ENCODE data around the gene PPP2R3B.

Gene PPP2R3B

GRCh38 chrX:347351-348117 lies 39.2 kb downstream of the PPP2R3B start:
- H3K36me3 Mint-ChIP-seq (ENCODE audit: low read depth) = peaks cover 48% of the 10 kb centered on the region
- peaks cover 5% of the 10 kb centered on the region for H3K9me3 Mint-ChIP-seq
- no peak overlapping the region for H3K27ac Mint-ChIP-seq
- no peak for DNase-seq
- no peak overlapping the region for H3K4me3 Mint-ChIP-seq
- peaks cover 31% of the 10 kb centered on the region for H3K4me1 Mint-ChIP-seq
- no peak for TF ChIP-seq CTCF (IDR thresholded peaks at IDR 0.05)
- no peaks in the 10 kb centered on the region for H3K27me3 Mint-ChIP-seq (ENCODE audit: low read depth, poor library complexity)

GRCh38 chrX:346034-346813 lies 40.5 kb downstream of the PPP2R3B start:
- no peak for TF ChIP-seq CTCF (IDR thresholded peaks at IDR 0.05)
- H3K4me1 Mint-ChIP-seq = peaks cover 29% of the 10 kb centered on the region
- no peak overlapping the region for H3K4me3 Mint-ChIP-seq
- DNase-seq = no peak
- H3K36me3 Mint-ChIP-seq (ENCODE audit: low read depth) = peaks cover 56% of the 10 kb centered on the region
- H3K9me3 Mint-ChIP-seq = peaks cover 14% of the 10 kb centered on the region
- no peak overlapping the region for H3K27ac Mint-ChIP-seq
- no peaks in the 10 kb centered on the region for H3K27me3 Mint-ChIP-seq (ENCODE audit: low read depth, poor library complexity)

GRCh38 chrX:345020-345925 lies 41.4 kb downstream of the PPP2R3B start:
- peaks cover 17% of the 10 kb centered on the region for H3K9me3 Mint-ChIP-seq
- no peak for TF ChIP-seq CTCF (IDR thresholded peaks at IDR 0.05)
- H3K27ac Mint-ChIP-seq = no peak overlapping the region
- H3K36me3 Mint-ChIP-seq (ENCODE audit: low read depth) = peaks cover 62% of the 10 kb centered on the region
- no peaks in the 10 kb centered on the region for H3K27me3 Mint-ChIP-seq (ENCODE audit: low read depth, poor library complexity)
- peaks cover 26% of the 10 kb centered on the region for H3K4me1 Mint-ChIP-seq
- no peak for DNase-seq
- H3K4me3 Mint-ChIP-seq = no peak overlapping the region

- H3K27ac Mint-ChIP-seq = no peak overlapping the region
- H3K36me3 Mint-ChIP-seq (ENCODE audit: low read depth) = peaks cover 54% of the 10 kb centered on the region
- H3K4me3 Mint-ChIP-seq = no peak overlapping the region
- no peak for DNase-seq
- no peak for TF ChIP-seq CTCF (IDR thresholded peaks at IDR 0.05)
- H3K4me1 Mint-ChIP-seq = peaks cover 18% of the 10 kb centered on the region
- H3K27me3 Mint-ChIP-seq (ENCODE audit: low read depth, poor library complexity) = no peaks in the 10 kb centered on the region
- H3K9me3 Mint-ChIP-seq = peaks cover 17% of the 10 kb centered on the region
These were observed 42.3 kb downstream of the PPP2R3B start for GRCh38 chrX:344371-344901.

GRCh38 chrX:341541-342101 lies 45.1 kb downstream of the PPP2R3B start:
- Mint-ChIP-seq H3K27me3 (ENCODE audit: low read depth, poor library complexity) (peaks cover 3% of the 10 kb centered on the region), H3K36me3 (ENCODE audit: low read depth) (peaks cover 54% of the 10 kb centered on the region)

More at GRCh38 chrX:341541-342101, 45.1 kb downstream of the PPP2R3B start:
- Mint-ChIP-seq H3K4me1 (no peaks in the 10 kb centered on the region), H3K9me3 (peaks cover 32% of the 10 kb centered on the region), H3K4me3 (no peak overlapping the region), H3K27ac (peak overlapping the region; percentile 80)
- TF ChIP-seq CTCF (IDR thresholded peaks at IDR 0.05) = no peak
- DNase-seq = no peak

All from nephron progenitor cell (in vitro differentiated cells).